Measurements from ENCODE around the gene CSNK1D. TPM values are rescaled to one million over a fixed set of nuclear protein-coding genes. Genes with fewer than 3 reads are reported as not detected.
A peak's percentile ranks its signal among the peaks of the same experiment; 100 is the strongest.

CSNK1D gene
- total RNA-seq, 6 experiments from 2014 or later: 116 to 128 (median 118) TPM

- Mint-ChIP-seq H3K27me3 (ENCODE audit: insufficient read depth) (peaks cover 3% of the 10 kb centered on the region), H3K9me3 (no peaks in the 10 kb centered on the region), H3K27ac (peak overlapping the region; percentile 99), H3K4me3 (peak overlapping the region; percentile 90), H3K36me3 (ENCODE audit: low read depth) (no peaks in the 10 kb centered on the region), H3K4me1 (ENCODE audit: low read depth) (peaks cover 45% of the 10 kb centered on the region)
- TF ChIP-seq, protein P1, sequence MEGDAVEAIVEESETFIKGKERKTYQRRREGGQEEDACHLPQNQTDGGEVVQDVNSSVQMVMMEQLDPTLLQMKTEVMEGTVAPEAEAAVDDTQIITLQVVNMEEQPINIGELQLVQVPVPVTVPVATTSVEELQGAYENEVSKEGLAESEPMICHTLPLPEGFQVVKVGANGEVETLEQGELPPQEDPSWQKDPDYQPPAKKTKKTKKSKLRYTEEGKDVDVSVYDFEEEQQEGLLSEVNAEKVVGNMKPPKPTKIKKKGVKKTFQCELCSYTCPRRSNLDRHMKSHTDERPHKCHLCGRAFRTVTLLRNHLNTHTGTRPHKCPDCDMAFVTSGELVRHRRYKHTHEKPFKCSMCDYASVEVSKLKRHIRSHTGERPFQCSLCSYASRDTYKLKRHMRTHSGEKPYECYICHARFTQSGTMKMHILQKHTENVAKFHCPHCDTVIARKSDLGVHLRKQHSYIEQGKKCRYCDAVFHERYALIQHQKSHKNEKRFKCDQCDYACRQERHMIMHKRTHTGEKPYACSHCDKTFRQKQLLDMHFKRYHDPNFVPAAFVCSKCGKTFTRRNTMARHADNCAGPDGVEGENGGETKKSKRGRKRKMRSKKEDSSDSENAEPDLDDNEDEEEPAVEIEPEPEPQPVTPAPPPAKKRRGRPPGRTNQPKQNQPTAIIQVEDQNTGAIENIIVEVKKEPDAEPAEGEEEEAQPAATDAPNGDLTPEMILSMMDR (IDR thresholded peaks at IDR 0.05): no peak
- DNase-seq: no peak
Observed at GRCh38 chr17:82298538-82299421, 25.3 kb upstream of the CSNK1D start.

- TF ChIP-seq, protein P1 (IDR thresholded peaks at IDR 0.05): peak; percentile 32
- Mint-ChIP-seq H3K4me3 (peak overlapping the region; percentile 90), H3K4me1 (ENCODE audit: low read depth) (peaks cover 49% of the 10 kb centered on the region)
Observed at GRCh38 chr17:82297714-82298537, 24.4 kb upstream of the CSNK1D start.

DNA sequence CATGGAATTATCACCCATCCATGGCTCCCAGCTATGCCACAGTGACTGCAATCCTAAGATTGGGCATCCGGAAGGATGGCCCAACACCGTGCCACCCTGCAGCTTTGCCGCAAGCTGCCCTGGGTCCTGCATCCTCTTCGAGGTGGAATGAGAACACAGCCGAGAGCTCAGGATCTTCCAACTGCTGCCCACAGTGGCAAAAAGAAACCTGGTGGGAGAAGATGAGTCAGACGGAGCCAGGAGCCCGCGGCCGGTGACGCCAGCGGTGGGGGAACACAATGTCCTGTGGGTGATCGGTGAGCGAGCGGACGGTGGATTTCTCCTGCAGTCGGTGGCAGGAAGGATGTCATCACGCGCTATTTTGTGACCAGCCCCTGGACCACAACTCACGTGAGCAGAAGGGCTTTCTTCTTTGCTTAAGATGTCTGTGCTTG lies 23.8 kb upstream of the CSNK1D start:
- TF ChIP-seq, protein P1 (IDR thresholded peaks at IDR 0.05): no peak
- Mint-ChIP-seq H3K27ac (peak overlapping the region; percentile 99), H3K9me3 (no peaks in the 10 kb centered on the region), H3K36me3 (ENCODE audit: low read depth) (no peaks in the 10 kb centered on the region), H3K4me1 (ENCODE audit: low read depth) (peaks cover 49% of the 10 kb centered on the region), H3K27me3 (ENCODE audit: insufficient read depth) (peaks cover 3% of the 10 kb centered on the region), H3K4me3 (peak overlapping the region; percentile 90)
- peak; percentile 76 for DNase-seq

More at GRCh38 chr17:82297714-82298537, 24.4 kb upstream of the CSNK1D start:
- H3K9me3 Mint-ChIP-seq: no peaks in the 10 kb centered on the region
- H3K27me3 Mint-ChIP-seq (ENCODE audit: insufficient read depth): peaks cover 3% of the 10 kb centered on the region
- H3K27ac Mint-ChIP-seq: peak overlapping the region; percentile 99
- no peaks in the 10 kb centered on the region for H3K36me3 Mint-ChIP-seq (ENCODE audit: low read depth)
- peak; percentile 89 for DNase-seq

GRCh38 chr17:82296511-82297279 lies 23.2 kb upstream of the CSNK1D start:
- H3K9me3 Mint-ChIP-seq: no peaks in the 10 kb centered on the region
- DNase-seq: no peak
- TF ChIP-seq, protein P1 (IDR thresholded peaks at IDR 0.05): no peak
- peaks cover 3% of the 10 kb centered on the region for H3K27me3 Mint-ChIP-seq (ENCODE audit: insufficient read depth)
- peaks cover 49% of the 10 kb centered on the region for H3K4me1 Mint-ChIP-seq (ENCODE audit: low read depth)
- H3K36me3 Mint-ChIP-seq (ENCODE audit: low read depth): no peaks in the 10 kb centered on the region
- H3K27ac Mint-ChIP-seq: peak overlapping the region; percentile 99
- H3K4me3 Mint-ChIP-seq: peak overlapping the region; percentile 90

DNA sequence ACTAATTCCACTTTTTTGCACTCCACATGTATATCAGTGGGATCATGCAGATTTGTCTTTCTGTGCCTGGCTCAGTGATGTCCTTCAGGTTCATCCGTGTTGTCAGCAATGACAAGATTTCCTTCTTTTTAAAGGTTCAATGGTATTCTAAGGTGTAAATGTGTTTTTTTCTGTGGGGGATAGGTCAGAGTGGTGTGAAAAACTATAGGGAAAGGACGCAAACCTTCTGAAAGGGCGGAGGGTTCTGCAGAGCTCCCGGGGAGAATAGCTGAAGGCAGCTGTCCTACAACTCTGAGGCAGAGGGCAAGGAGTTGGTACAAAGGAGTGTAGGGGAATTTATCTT lies 21.9 kb upstream of the CSNK1D start:
- H3K4me1 Mint-ChIP-seq (ENCODE audit: low read depth): peaks cover 49% of the 10 kb centered on the region
- H3K9me3 Mint-ChIP-seq: no peaks in the 10 kb centered on the region
- TF ChIP-seq, protein P1 (IDR thresholded peaks at IDR 0.05): no peak
- no peak overlapping the region for H3K27ac Mint-ChIP-seq
- no peaks in the 10 kb centered on the region for H3K36me3 Mint-ChIP-seq (ENCODE audit: low read depth)
- peaks cover 3% of the 10 kb centered on the region for H3K27me3 Mint-ChIP-seq (ENCODE audit: insufficient read depth)
- no peak for DNase-seq
- no peak overlapping the region for H3K4me3 Mint-ChIP-seq

Data from HFFc6 (cell line).